K562 (cell line): Measurements from ENCODE around the gene MYADM. TPM values are rescaled to one million over a fixed set of nuclear protein-coding genes. Genes with fewer than 3 reads are reported as not detected.

Source experiments
- ATAC-seq: fragments of 200-7000 bp; cut with Tn5 transposase; 3 replicates; pipeline ENCODE4 v1.9.1; 2020; ENCODE audit warnings: moderate library complexity
- BruUV-seq: library from RNA; stranded (reverse); fragments of 400-500 nt; replicated peaks from 2 replicates; lab custom pipeline; 2021; lab: Mats Ljungman, UMichigan
- CTCF ChIA-PET: fragments of 300-600 bp; formaldehyde crosslinking; extraction: SDS; loops from one replicate; lab custom pipeline; 2021; ENCODE audit warnings: low intra/inter-chr PET ratio; lab: Yijun Ruan, JAX
- POLR2A ChIA-PET: fragments of 300-600, 350-650 bp; sonication (Branson Sonifier 250); formaldehyde crosslinking; extraction: SDS; loops from one replicate; lab custom pipeline; 2021; ENCODE audit warnings: antibody characterized with exemption, inconsistent platforms; lab: Yijun Ruan, JAX
- DNase-seq, 4 experiments: peaks; one replicate each; pipeline versions ENCODE4 v3.0.0 to v3.0.0-alpha.2; 2011 to 2018; ENCODE audit warnings: low spot score in 3 of 4, mixed read lengths in 3 of 4; ENCODE audit errors: extremely low read depth in 1 of 4
- FAIRE-seq: peaks from 2 replicates; lab custom pipeline; 2011; peaks lifted over from hg19 to GRCh38; lab: Jason Lieb, UNC
- H2AFZ ChIP-seq: 2 replicates; pipeline ENCODE4 v1.6.0; 2011; ENCODE audit warnings: low read depth, low read length, control low read depth, inconsistent platforms
- H3K27ac ChIP-seq: fragments of 200-600 bp; 3 replicates; pipeline ENCODE4 v1.8.0; 2011; ENCODE audit warnings: low read depth, mild to moderate bottlenecking, control low read depth, inconsistent platforms, low read length, moderate library complexity, mixed read lengths; ENCODE audit errors: extremely low read depth
- H3K27me3 ChIP-seq, 2 experiments: fragments of 300-600 bp in 1 of 2; 2 replicates in 1 of 2; 3 replicates in 1 of 2; pipeline versions ENCODE4 v1.6.0 to v1.8.0; 2011; ENCODE audit warnings: inconsistent platforms in 2 of 2, low read length in 2 of 2, mild to moderate bottlenecking in 1 of 2, mixed read lengths in 1 of 2, moderate library complexity in 1 of 2; ENCODE audit not compliant: control insufficient read depth in 2 of 2, insufficient read depth in 2 of 2
- H3K36me3 ChIP-seq: fragments of 300-600 bp; 3 replicates; pipeline ENCODE4 v1.8.0; 2011; ENCODE audit warnings: mild to moderate bottlenecking, low read length, inconsistent platforms; ENCODE audit not compliant: control insufficient read depth, insufficient read depth
- H3K4me1 ChIP-seq, 2 experiments: fragments of 200-600 bp in 1 of 2; replicated peaks in 1 of 2; 2 replicates in 1 of 2; 3 replicates in 1 of 2; pipeline versions ENCODE4 v1.5.1 to v1.8.0; 2011; ENCODE audit warnings: inconsistent platforms in 2 of 2, low read length in 2 of 2, mild to moderate bottlenecking in 1 of 2, mixed read lengths in 1 of 2, moderate library complexity in 1 of 2; ENCODE audit not compliant: control insufficient read depth in 2 of 2, insufficient read depth in 2 of 2
- H3K4me2 ChIP-seq: 2 replicates; pipeline ENCODE4 v1.6.1; 2011; ENCODE audit warnings: low read length, control low read depth, inconsistent platforms, mixed read lengths; ENCODE audit not compliant: insufficient read depth
- H3K4me3 ChIP-seq: fragments of 200-600 bp; sonication (generic), shearing (Covaris generic); 2 replicates; pipeline ENCODE4 v1.5.1; 2016; ENCODE audit warnings: control low read depth, inconsistent platforms
- H3K79me2 ChIP-seq: fragments of 200-600 bp; 3 replicates; pipeline ENCODE4 v1.8.0; 2011; ENCODE audit warnings: low read length, inconsistent platforms; ENCODE audit not compliant: control insufficient read depth, insufficient read depth
- H3K9ac ChIP-seq, 2 experiments: 2 replicates each; pipeline versions ENCODE4 v1.6.0 to v1.6.1; 2011; ENCODE audit warnings: low read depth in 2 of 2, low read length in 2 of 2, control low read depth in 1 of 2, inconsistent platforms in 1 of 2, mild to moderate bottlenecking in 1 of 2, mixed read lengths in 1 of 2; ENCODE audit not compliant: insufficient read depth in 1 of 2
- H3K9me1 ChIP-seq: one replicate; pipeline ENCODE4 v1.6.0; 2011; ENCODE audit warnings: inconsistent platforms, mild to moderate bottlenecking, low read length, moderate library complexity; ENCODE audit not compliant: control insufficient read depth, insufficient read depth
- H3K9me3 ChIP-seq: replicated peaks from 2 replicates; pipeline ENCODE4 v1.5.1; 2011; ENCODE audit warnings: low read depth, low read length, inconsistent platforms; ENCODE audit not compliant: control insufficient read depth, insufficient read depth
- H4K20me1 ChIP-seq: replicated peaks from 2 replicates; pipeline ENCODE4 v1.6.1; 2011; ENCODE audit warnings: low read length, inconsistent platforms, mixed read lengths; ENCODE audit not compliant: control insufficient read depth, insufficient read depth
- CBFA2T3 ChIP-seq: fragments of 450-650 bp; IDR thresholded peaks from 2 replicates; pipeline ENCODE4 v1.6.1; 2017
- EHMT2 ChIP-seq: fragments of 450-650 bp; IDR thresholded peaks from 2 replicates; pipeline ENCODE4 v1.6.1; 2018; ENCODE audit warnings: antibody characterized with exemption
- HDAC1 ChIP-seq, 2 experiments: fragments of 450-650 bp; IDR thresholded peaks; 2 replicates each; pipeline ENCODE4 v1.6.1; 2016 to 2017; ENCODE audit warnings: inconsistent platforms in 1 of 2, mild to moderate bottlenecking in 1 of 2, moderate library complexity in 1 of 2
- HIVEP1 ChIP-seq: fragments of 250-450 bp; sonication (Bioruptor Pico); IDR thresholded peaks from 2 replicates; pipeline ENCODE4 v1.4.0; 2020; ENCODE audit warnings: mild to moderate bottlenecking
- SMARCA4 ChIP-seq: fragments of 450-650 bp; IDR thresholded peaks from 2 replicates; pipeline ENCODE4 v1.6.1; 2016
- ZBTB9 ChIP-seq: fragments of 450-650 bp; formaldehyde crosslinking; IDR thresholded peaks from 2 replicates; pipeline ENCODE4 v1.4.0; 2020; ENCODE audit warnings: mild to moderate bottlenecking, moderate library complexity
- ZFPM2 ChIP-seq: fragments of 250-450 bp; sonication (Bioruptor Pico); IDR thresholded peaks from 2 replicates; pipeline ENCODE4 v1.5.1; 2022; ENCODE audit warnings: mild to moderate bottlenecking
- ZNF121 ChIP-seq: sonication (generic); formaldehyde crosslinking; conservative IDR thresholded peaks from 2 replicates; pipeline ENCODE4 v1.8.0; 2022; ENCODE audit warnings: missing genetic modification reagents
- ZNF512 ChIP-seq: IDR thresholded peaks from 2 replicates; pipeline ENCODE4 v1.6.1; 2016; ENCODE audit warnings: missing genetic modification characterization, missing compliant biosample characterization
- WGBS: fragments of 100-300 bp; shearing (Covaris generic); methylation state at CpG from one replicate; pipeline ENCODE4 v1.1.6; 2016; ENCODE audit warnings: low coverage, mixed read lengths; ENCODE audit not compliant: insufficient coverage; ENCODE audit errors: missing lambda C conversion rate; 5-methylcytosine and 5-hydroxymethylcytosine counted together
- in situ Hi-C: fragments of 300-500 bp; cut with MboI; formaldehyde crosslinking; loops from 4 replicates; pipeline ENCODE4 v1.15.0; 2018; ENCODE audit warnings: inconsistent platforms, mixed read lengths
- intact Hi-C: fragments of 100-400 bp; cut with micrococcal nuclease; formaldehyde crosslinking; loops from 2 replicates; pipeline ENCODE4 v1.14.2; 2022
- polyA plus RNA-seq, 8 experiments: library from polyadenylated mRNA; depleted of rRNA in 4 of 8; stranded (reverse) in 5 of 8; unstranded in 3 of 8; fragments of >200 nt; fragmentation: Nextera tagmentation in 2 of 8; fragmentation: Illumina TruSeq in 1 of 8; extraction: Ambion mirVana in 2 of 8; extraction: Trizol in 1 of 8; gene quantifications; 2 replicates each; pipeline versions ENCODE4 v1.2.1 to v1.2.3, GENCODE V29; 2011 to 2014; ENCODE audit warnings: inconsistent platforms in 1 of 8, missing spikeins in 1 of 8
- total RNA-seq, 7 experiments: library from RNA; depleted of rRNA in 6 of 7; stranded (reverse); fragments of >200 nt in 6 of 7; fragmentation: Illumina TruSeq in 2 of 7; extraction: Trizol in 2 of 7; gene quantifications; 2 replicates each; pipeline versions ENCODE4 v1.2.1 to v1.2.3, GENCODE V29; 2011 to 2021; ENCODE audit warnings: low replicate concordance in 1 of 7

Gene MYADM
- total and polyA plus RNA-seq, 9 of the 15 experiments (the other 6 are each of a cell fraction or from before 2014, with no cell fraction given): 4.5 to 70.3 (median 14.4) TPM

GRCh38 chr19:53880711-53881481 is 13.2 kb downstream of the MYADM start:
- ChIA-PET POLR2A (interaction anchor here (0.6 to 1.0 kb wide), 2 partner anchors 7 to 136 kb away, joined by 3 read pairs; no protein-coding TSS in a partner anchor), CTCF (interaction anchor here (1.6 kb wide), 1 partner anchor 39 kb away, joined by 7 read pairs; no protein-coding TSS in a partner anchor)
- no peak overlapping the region for H3K9ac ChIP-seq
- intact Hi-C loops (no loop called here), in situ Hi-C loops (no loop called here)
- peaks cover 1% of the 10 kb centered on the region; the same call in 2 of the 3 replicates for H3K36me3 ChIP-seq
- H3K9me1 ChIP-seq: no peaks in the 10 kb centered on the region
- H2AFZ ChIP-seq: peak overlapping the region; percentile 73
- FAIRE-seq: no peak
- DNase-seq: no peak
- H3K9me3 ChIP-seq: no peaks in the 10 kb centered on the region
- 4% methylated on average over 4 of the region's 6 CpGs for WGBS
- no peak overlapping the region for H3K4me3 ChIP-seq
- no peak overlapping the region for H3K27ac ChIP-seq
- no peak for ATAC-seq
- peak; percentile 22; the same call in 1 of the 2 replicates for TF ChIP-seq CBFA2T3
- TF ChIP-seq ZNF512 (tag): 0 out of 2 replicates have a peak, but pooled peaks have one; percentile 17
- no peak for TF ChIP-seq ZBTB9 (CRISPR knock-in tag)
- no peak for TF ChIP-seq ZNF121 (CRISPR knock-in tag)
- TF ChIP-seq HDAC1 (IDR thresholded peaks at IDR 0.05): 0 out of 4 replicates have a peak, but pooled peaks of 1 of the 2 experiments have one; percentile 28
- TF ChIP-seq EHMT2: 0 out of 2 replicates have a peak, but pooled peaks have one; percentile 7
- TF ChIP-seq HIVEP1 (CRISPR knock-in tag): no peak
- 0 out of 2 replicates have a peak, but pooled peaks have one; percentile 12 for TF ChIP-seq SMARCA4
- no peak for TF ChIP-seq ZFPM2
- peaks cover 15 to 17% of the 10 kb centered on the region in 2 experiments; a peak in 4 of 5 replicates for H3K27me3 ChIP-seq
- peaks cover 0 to 36% of the 10 kb centered on the region in 2 experiments; a peak in 3 of 5 replicates for H3K4me1 ChIP-seq
- no peaks in the 10 kb centered on the region for H4K20me1 ChIP-seq
- no peaks in the 10 kb centered on the region for H3K79me2 ChIP-seq
- BruUV-seq: no TSS peak
- peak overlapping the region; percentile 67 for H3K4me2 ChIP-seq
